NCI-H748 treated with DMSO at 0.1 percent for 48 hours (cell line): ENCODE data around the gene CD247.

ENCODE experiments used
- DNase-seq: peaks from one replicate; lab custom pipeline; 2025; lab: John Stamatoyannopoulos, UW

Gene CD247

GRCh38 chr1:167489571-167490340 lies 28.6 kb downstream of the CD247 start:
- DNase-seq: no peak

GRCh38 chr1:167488786-167489185 lies 29.5 kb downstream of the CD247 start:
- no peak for DNase-seq

- no peak for DNase-seq
Observed at GRCh38 chr1:167487614-167488013, 30.7 kb downstream of the CD247 start.

GRCh38 chr1:167486090-167486824 lies 32.1 kb downstream of the CD247 start:
- DNase-seq: no peak

- DNase-seq: no peak
Observed at GRCh38 chr1:167484726-167485502, 33.4 kb downstream of the CD247 start.

- no peak for DNase-seq
Observed at GRCh38 chr1:167483790-167484189, 34.5 kb downstream of the CD247 start.

- DNase-seq: no peak
Observed at GRCh38 chr1:167482184-167482583, 36.1 kb downstream of the CD247 start.

GRCh38 chr1:167479331-167479979 lies 38.9 kb downstream of the CD247 start:
- no peak for DNase-seq

GRCh38 chr1:167477986-167478385 lies 40.3 kb downstream of the CD247 start:
- no peak for DNase-seq

GRCh38 chr1:167476061-167476460 lies 42.3 kb downstream of the CD247 start:
- no peak for DNase-seq

- no peak for DNase-seq
Observed at GRCh38 chr1:167474191-167474641, 44.1 kb downstream of the CD247 start.

GRCh38 chr1:167473761-167474160 lies 44.6 kb downstream of the CD247 start:
- no peak for DNase-seq

GRCh38 chr1:167472752-167473521 lies 45.4 kb downstream of the CD247 start:
- no peak for DNase-seq

GRCh38 chr1:167471568-167471967 lies 46.8 kb downstream of the CD247 start:
- DNase-seq: no peak

- no peak for DNase-seq
Observed at GRCh38 chr1:167469280-167469965, 48.9 kb downstream of the CD247 start.

GRCh38 chr1:167467752-167468151 lies 50.6 kb downstream of the CD247 start:
- no peak for DNase-seq

- no peak for DNase-seq
Observed at GRCh38 chr1:167467126-167467710, 51.1 kb downstream of the CD247 start.

GRCh38 chr1:167465743-167466142 lies 52.6 kb downstream of the CD247 start:
- no peak for DNase-seq

GRCh38 chr1:167465018-167465417 lies 53.3 kb downstream of the CD247 start:
- DNase-seq: no peak

GRCh38 chr1:167463875-167464575 lies 54.3 kb downstream of the CD247 start:
- no peak for DNase-seq
